HepG2 (cell line): ENCODE measurements around the gene SETD5. TPM values are rescaled to one million over a fixed set of nuclear protein-coding genes. Genes with fewer than 3 reads are reported as not detected.

Experiments used
- ATM ChIP-seq: fragments of 450-650 bp; IDR thresholded peaks from 2 replicates; pipeline ENCODE4 v1.7.1; 2017; ENCODE audit warnings: mild to moderate bottlenecking, borderline replicate concordance
- DMAP1 ChIP-seq: IDR thresholded peaks from 2 replicates; pipeline ENCODE4 v1.6.1; 2016
- ERF ChIP-seq: IDR thresholded peaks from 2 replicates; pipeline ENCODE4 v1.6.1; 2018; ENCODE audit warnings: missing biosample characterization, missing genetic modification reagents
- GABPB1 ChIP-seq: IDR thresholded peaks from 2 replicates; pipeline ENCODE4 v1.6.1; 2016; ENCODE audit warnings: mild to moderate bottlenecking, missing genetic modification reagents, moderate library complexity, missing compliant biosample characterization
- KDM1A ChIP-seq: IDR thresholded peaks from 2 replicates; pipeline ENCODE4 v1.6.1; 2016; ENCODE audit warnings: missing compliant biosample characterization
- KDM2A ChIP-seq: sonication (generic); formaldehyde crosslinking; IDR thresholded peaks from 2 replicates; pipeline ENCODE4 v1.4.0; 2020; ENCODE audit warnings: low read depth, missing genetic modification reagents, borderline replicate concordance
- MLX ChIP-seq: IDR thresholded peaks from 2 replicates; pipeline ENCODE4 v1.6.1; 2016
- MZF1 ChIP-seq: sonication (generic); formaldehyde crosslinking; IDR thresholded peaks from 2 replicates; pipeline ENCODE4 v1.8.1; 2023; ENCODE audit warnings: mild to moderate bottlenecking, missing genetic modification reagents, borderline replicate concordance
- NR2F6 ChIP-seq, 2 experiments: IDR thresholded peaks; 2 replicates each; pipeline ENCODE4 v1.6.1; 2016; ENCODE audit warnings: antibody characterized with exemption in 1 of 2, mild to moderate bottlenecking in 1 of 2
- PBX2 ChIP-seq: IDR thresholded peaks from 2 replicates; pipeline ENCODE4 v1.6.1; 2016; ENCODE audit warnings: control low read depth
- SIN3A ChIP-seq: IDR thresholded peaks from 2 replicates; pipeline ENCODE4 v1.6.1; 2011; ENCODE audit warnings: low read depth, mild to moderate bottlenecking, control low read depth, low read length, borderline replicate concordance
- SMARCC2 ChIP-seq: fragments of 450-650 bp; IDR thresholded peaks from 2 replicates; pipeline ENCODE4 v1.6.1; 2017; ENCODE audit warnings: antibody characterized with exemption, mild to moderate bottlenecking
- SUZ12 ChIP-seq: fragments of 150-350 bp; IDR thresholded peaks from 2 replicates; pipeline ENCODE4 v1.6.1; 2014; ENCODE audit warnings: low read depth, low read length
- TFDP1 ChIP-seq: IDR thresholded peaks from 2 replicates; pipeline ENCODE4 v1.6.1; 2016; ENCODE audit warnings: missing compliant biosample characterization, missing genetic modification reagents, borderline replicate concordance
- ZGPAT ChIP-seq: IDR thresholded peaks from 2 replicates; pipeline ENCODE4 v1.6.1; 2016; ENCODE audit warnings: mild to moderate bottlenecking
- ZNF235 ChIP-seq: sonication (generic); formaldehyde crosslinking; IDR thresholded peaks from 2 replicates; pipeline ENCODE4 v1.8.1; 2023; ENCODE audit warnings: mild to moderate bottlenecking, missing genetic modification reagents, borderline replicate concordance
- ZNF256 ChIP-seq: sonication (generic); formaldehyde crosslinking; conservative IDR thresholded peaks from 2 replicates; pipeline ENCODE4 v1.4.0; 2020; ENCODE audit warnings: missing genetic modification reagents
- ZNF383 ChIP-seq: sonication (generic); formaldehyde crosslinking; IDR thresholded peaks from 2 replicates; pipeline ENCODE4 v1.4.0; 2020; ENCODE audit warnings: missing genetic modification reagents, mild to moderate bottlenecking, borderline replicate concordance
- ZNF484 ChIP-seq: sonication (generic); formaldehyde crosslinking; IDR thresholded peaks from 2 replicates; pipeline ENCODE4 v1.5.1; 2020; ENCODE audit warnings: mild to moderate bottlenecking, low read depth, missing genetic modification reagents, borderline replicate concordance
- ZNF639 ChIP-seq: conservative IDR thresholded peaks from 2 replicates; pipeline ENCODE4 v1.6.1; 2018; ENCODE audit warnings: missing genetic modification reagents
- ZNF784 ChIP-seq: sonication (generic); formaldehyde crosslinking; IDR thresholded peaks from 2 replicates; pipeline ENCODE4 v1.5.1; 2020; ENCODE audit warnings: missing genetic modification reagents, mild to moderate bottlenecking, borderline replicate concordance
- polyA plus RNA-seq, 8 experiments: library from polyadenylated mRNA; depleted of rRNA in 3 of 8; stranded (reverse) in 7 of 8; unstranded in 1 of 8; fragments of >200 nt; fragmentation: Illumina TruSeq in 4 of 8; extraction: Trizol in 4 of 8; gene quantifications; 2 replicates each; pipeline versions ENCODE4 v1.2.1 to v1.2.3, GENCODE V29; 2011 to 2016; ENCODE audit warnings: low read depth in 4 of 8, missing spikeins in 1 of 8, mixed read lengths in 1 of 8; ENCODE audit not compliant: insufficient read depth in 1 of 8
- total RNA-seq, 5 experiments: library from RNA; depleted of rRNA; stranded (reverse); fragments of >200 nt; fragmentation: Illumina TruSeq; extraction: Trizol; gene quantifications; 2 replicates each; pipeline ENCODE4 v1.2.3, GENCODE V29; 2016; ENCODE audit warnings: low read depth in 1 of 5

SETD5 gene
- total and polyA plus RNA-seq, 2 of the 13 experiments (the other 11 are each of a cell fraction or from before 2014, with no cell fraction given), result 46.8 to 95.8 TPM

GRCh38 chr3:9422712-9423424 is 25.5 kb downstream of the SETD5 start (continued):
- peak; percentile 51; the same call in 1 of the 2 replicates for TF ChIP-seq NR2F6 (IDR thresholded peaks at IDR 0.05)
- TF ChIP-seq NR2F6 (CRISPR knock-in tag; IDR thresholded peaks at IDR 0.05), result peak; percentile 74
- no peak for TF ChIP-seq ZNF784
- peak; percentile 81 for TF ChIP-seq DMAP1
- peak; percentile 71; the same call in 1 of the 2 replicates for TF ChIP-seq ZNF639 (CRISPR knock-in tag)
- peak; percentile 75 for TF ChIP-seq GABPB1 (CRISPR knock-in tag)
- TF ChIP-seq ZNF256, result no peak
- TF ChIP-seq ERF (CRISPR knock-in tag), result peak; percentile 91
- TF ChIP-seq PBX2 (CRISPR knock-in tag), result no peak
- TF ChIP-seq ZGPAT (CRISPR knock-in tag), result peak; percentile 89
- no peak for TF ChIP-seq MLX (CRISPR knock-in tag)
- 0 out of 2 replicates have a peak, but pooled peaks have one; percentile 26 for TF ChIP-seq KDM2A (CRISPR knock-in tag)
- no peak for TF ChIP-seq ZNF235
- TF ChIP-seq ZNF484 (CRISPR knock-in tag), result no peak
- no peak for TF ChIP-seq ZNF383
- TF ChIP-seq SMARCC2, result no peak
- TF ChIP-seq SUZ12, result no peak
- TF ChIP-seq TFDP1 (CRISPR knock-in tag), result peak; percentile 36; the same call in 1 of the 2 replicates
- no peak for TF ChIP-seq ATM
- TF ChIP-seq SIN3A, result peak; percentile 71; the same call in 1 of the 2 replicates
- 0 out of 2 replicates have a peak, but pooled peaks have one; percentile 36 for TF ChIP-seq KDM1A (CRISPR knock-in tag)
- TF ChIP-seq MZF1 (CRISPR knock-in tag), result no peak
